SK-N-SH treated with all-trans-retinoic acid at 6 μM for 48 hours (cell line): Measurements from ENCODE around the gene MFSD11.

ENCODE experiments used
- ATAC-seq: fragments of 200-7000 bp; cut with Tn5 transposase; 3 replicates; pipeline ENCODE4 v1.9.1; 2020; ENCODE audit warnings: mild to moderate bottlenecking, moderate library complexity
- ARNTL ChIP-seq: fragments of 450-650 bp; formaldehyde crosslinking; IDR thresholded peaks from 2 replicates; pipeline ENCODE4 v1.5.0; 2020; ENCODE audit warnings: low read depth, mild to moderate bottlenecking, moderate library complexity, borderline replicate concordance
- BACH2 ChIP-seq: fragments of 250-450 bp; sonication (Bioruptor Pico); IDR thresholded peaks from 2 replicates; pipeline ENCODE4 v1.9.0; 2021; ENCODE audit warnings: mild to moderate bottlenecking, borderline replicate concordance
- CREB5 ChIP-seq: fragments of 250-450 bp; sonication (Bioruptor Pico); IDR thresholded peaks from 2 replicates; pipeline ENCODE4 v1.5.1; 2020; ENCODE audit warnings: low read depth, mild to moderate bottlenecking, moderate library complexity
- GLIS3 ChIP-seq: fragments of 250-450 bp; sonication (Bioruptor Pico); IDR thresholded peaks from 2 replicates; pipeline ENCODE4 v1.5.0; 2020; ENCODE audit warnings: mild to moderate bottlenecking, moderate library complexity
- ISL1 ChIP-seq: fragments of 250-450 bp; sonication (Bioruptor Pico); IDR thresholded peaks from 2 replicates; pipeline ENCODE4 v2.1.2; 2022; ENCODE audit warnings: mild to moderate bottlenecking, moderate library complexity
- PATZ1 ChIP-seq: fragments of 250-450 bp; sonication (Bioruptor Pico); IDR thresholded peaks from 2 replicates; pipeline ENCODE4 v1.8.0; 2020; ENCODE audit warnings: mild to moderate bottlenecking, moderate library complexity, borderline replicate concordance
- POU6F1 ChIP-seq: fragments of 250-450 bp; sonication (Bioruptor Pico); IDR thresholded peaks from 2 replicates; pipeline ENCODE4 v1.8.0; 2021; ENCODE audit warnings: low read depth, mild to moderate bottlenecking, moderate library complexity, borderline replicate concordance
- PPARA ChIP-seq: fragments of 250-450 bp; sonication (Bioruptor Pico); IDR thresholded peaks from 2 replicates; pipeline ENCODE4 v1.5.0; 2020; ENCODE audit warnings: mild to moderate bottlenecking, borderline replicate concordance
- SNAI2 ChIP-seq: fragments of 250-450 bp; sonication (Bioruptor Pico); IDR thresholded peaks from 2 replicates; pipeline ENCODE4 v1.5.0; 2020; ENCODE audit warnings: mild to moderate bottlenecking, moderate library complexity
- TCF4 ChIP-seq: fragments of 250-450 bp; sonication (Bioruptor Pico); IDR thresholded peaks from 2 replicates; pipeline ENCODE4 v1.8.0; 2021; ENCODE audit warnings: mild to moderate bottlenecking, moderate library complexity, borderline replicate concordance
- TOX ChIP-seq: fragments of 250-450 bp; sonication (Bioruptor Pico); IDR thresholded peaks from 2 replicates; pipeline ENCODE4 v1.8.0; 2021; ENCODE audit warnings: mild to moderate bottlenecking, moderate library complexity, borderline replicate concordance
- TSHZ2 ChIP-seq: fragments of 250-450 bp; sonication (Bioruptor Pico); IDR thresholded peaks from 2 replicates; pipeline ENCODE4 v1.5.0; 2020; ENCODE audit warnings: mild to moderate bottlenecking, moderate library complexity
- ZC3H10 ChIP-seq: fragments of 250-450 bp; sonication (Bioruptor Pico); IDR thresholded peaks from 2 replicates; pipeline ENCODE4 v1.5.1; 2021; ENCODE audit warnings: mild to moderate bottlenecking, moderate library complexity
- ZFP3 ChIP-seq: fragments of 250-450 bp; sonication (Bioruptor Pico); IDR thresholded peaks from 2 replicates; pipeline ENCODE4 v1.5.0; 2020; ENCODE audit warnings: mild to moderate bottlenecking, moderate library complexity
- ZFP30 ChIP-seq: fragments of 450-650 bp; formaldehyde crosslinking; IDR thresholded peaks from 2 replicates; pipeline ENCODE4 v1.5.0; 2022; ENCODE audit warnings: mild to moderate bottlenecking, moderate library complexity
- ZNF565 ChIP-seq: fragments of 450-650 bp; formaldehyde crosslinking; conservative IDR thresholded peaks from 2 replicates; pipeline ENCODE4 v1.5.0; 2020; ENCODE audit warnings: low read depth, mild to moderate bottlenecking, moderate library complexity
- ZNF8 ChIP-seq: fragments of 450-650 bp; formaldehyde crosslinking; IDR thresholded peaks from 2 replicates; pipeline ENCODE4 v1.5.0; 2020; ENCODE audit warnings: mild to moderate bottlenecking, moderate library complexity

The MFSD11 gene

GRCh38 chr17:76702941-76703637 is 34.8 kb upstream of the MFSD11 start (continued):
- TF ChIP-seq PATZ1 (CRISPR knock-in tag) (no peak), TOX (no peak), ZNF565 (no peak)

- TF ChIP-seq PPARA (CRISPR knock-in tag): no peak
- no peak for TF ChIP-seq ZNF565
- TF ChIP-seq TOX: no peak
- TF ChIP-seq ISL1 (CRISPR knock-in tag): no peak
- TF ChIP-seq ZNF8 (CRISPR knock-in tag): no peak
- TF ChIP-seq CREB5 (CRISPR knock-in tag): no peak
- no peak for ATAC-seq
Observed at GRCh38 chr17:76704805-76705204, 33.1 kb upstream of the MFSD11 start.

GRCh38 chr17:76706817-76707216 is 31.1 kb upstream of the MFSD11 start:
- TF ChIP-seq ZFP3: no peak
- TF ChIP-seq POU6F1: no peak
- no peak for TF ChIP-seq ZC3H10 (CRISPR knock-in tag)
- TF ChIP-seq TCF4 (CRISPR knock-in tag): no peak
- TF ChIP-seq BACH2: no peak
- TF ChIP-seq CREB5 (CRISPR knock-in tag): no peak
- no peak for TF ChIP-seq ZFP30 (CRISPR knock-in tag)
- TF ChIP-seq PATZ1 (CRISPR knock-in tag): no peak
- TF ChIP-seq ARNTL (CRISPR knock-in tag): no peak
- TF ChIP-seq GLIS3 (CRISPR knock-in tag): no peak
- no peak for TF ChIP-seq SNAI2 (CRISPR knock-in tag)
- TF ChIP-seq TSHZ2 (CRISPR knock-in tag): no peak
- TF ChIP-seq ZNF8 (CRISPR knock-in tag): no peak
- no peak for TF ChIP-seq TOX
- no peak for TF ChIP-seq ZNF565
- TF ChIP-seq, all 23 proteins: peak for 0
- no peak for ATAC-seq
